Endothelial cell of umbilical vein (primary cell): Measurements from ENCODE around the gene CFTR.

Source experiments
- EZH2 ChIP-seq: IDR thresholded peaks from 2 replicates; pipeline ENCODE4 v1.6.1; 2012; ENCODE audit warnings: borderline replicate concordance, low read depth, mild to moderate bottlenecking, moderate library complexity, low read length, inconsistent platforms; ENCODE audit not compliant: severe bottlenecking
- FOS ChIP-seq: IDR thresholded peaks from 2 replicates; pipeline ENCODE4 v1.6.1; 2011; ENCODE audit warnings: mild to moderate bottlenecking, low read length, moderate library complexity, borderline replicate concordance; ENCODE audit not compliant: insufficient read depth
- GATA2 ChIP-seq: IDR thresholded peaks from 2 replicates; pipeline ENCODE4 v1.7.0; 2011; ENCODE audit warnings: low read depth, mild to moderate bottlenecking, moderate library complexity, mixed read lengths, low read length; ENCODE audit not compliant: insufficient read length, insufficient read depth
- JUN ChIP-seq: IDR thresholded peaks from 2 replicates; pipeline ENCODE4 v1.6.1; 2011; ENCODE audit warnings: borderline replicate concordance, low read depth; ENCODE audit not compliant: insufficient read length, insufficient read depth
- MYC ChIP-seq: IDR thresholded peaks from one replicate; pipeline ENCODE4 v1.6.1; 2011; ENCODE audit warnings: mild to moderate bottlenecking, low read depth, low read length
- POLR2A ChIP-seq: IDR thresholded peaks from 2 replicates; pipeline ENCODE4 v1.6.1; 2012; ENCODE audit warnings: low read depth, mild to moderate bottlenecking, control low read depth, low read length
- POLR2AphosphoS5 ChIP-seq: IDR thresholded peaks from 2 replicates; pipeline ENCODE4 v1.6.1; 2012; ENCODE audit warnings: low read depth, mild to moderate bottlenecking, control low read depth, low read length, moderate library complexity; ENCODE audit not compliant: insufficient read depth
- TF ChIP-seq, protein P1 (sequence below), 2 donors: IDR thresholded peaks; 1 replicate in 1 of 2; 2 replicates in 1 of 2; pipeline ENCODE4 v1.5.1; 2011; ENCODE audit warnings: low read length in 2 of 2, mild to moderate bottlenecking in 2 of 2, moderate library complexity in 2 of 2, control low read depth in 1 of 2, inconsistent platforms in 1 of 2, low read depth in 1 of 2; ENCODE audit not compliant: insufficient read depth in 1 of 2; ENCODE audit errors: extremely low read depth in 1 of 2
- TF ChIP-seq, protein P2 (sequence below): IDR thresholded peaks from 2 replicates; pipeline ENCODE4 v1.6.1; 2011; ENCODE audit not compliant: insufficient read depth, insufficient read length

DNA sequence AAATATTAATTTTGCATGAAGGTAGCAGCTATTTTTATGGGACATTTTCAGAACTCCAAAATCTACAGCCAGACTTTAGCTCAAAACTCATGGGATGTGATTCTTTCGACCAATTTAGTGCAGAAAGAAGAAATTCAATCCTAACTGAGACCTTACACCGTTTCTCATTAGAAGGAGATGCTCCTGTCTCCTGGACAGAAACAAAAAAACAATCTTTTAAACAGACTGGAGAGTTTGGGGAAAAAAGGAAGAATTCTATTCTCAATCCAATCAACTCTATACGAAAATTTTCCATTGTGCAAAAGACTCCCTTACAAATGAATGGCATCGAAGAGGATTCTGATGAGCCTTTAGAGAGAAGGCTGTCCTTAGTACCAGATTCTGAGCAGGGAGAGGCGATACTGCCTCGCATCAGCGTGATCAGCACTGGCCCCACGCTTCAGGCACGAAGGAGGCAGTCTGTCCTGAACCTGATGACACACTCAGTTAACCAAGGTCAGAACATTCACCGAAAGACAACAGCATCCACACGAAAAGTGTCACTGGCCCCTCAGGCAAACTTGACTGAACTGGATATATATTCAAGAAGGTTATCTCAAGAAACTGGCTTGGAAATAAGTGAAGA, 112.3 kb downstream of the CFTR start:
- TF ChIP-seq, protein P1, sequence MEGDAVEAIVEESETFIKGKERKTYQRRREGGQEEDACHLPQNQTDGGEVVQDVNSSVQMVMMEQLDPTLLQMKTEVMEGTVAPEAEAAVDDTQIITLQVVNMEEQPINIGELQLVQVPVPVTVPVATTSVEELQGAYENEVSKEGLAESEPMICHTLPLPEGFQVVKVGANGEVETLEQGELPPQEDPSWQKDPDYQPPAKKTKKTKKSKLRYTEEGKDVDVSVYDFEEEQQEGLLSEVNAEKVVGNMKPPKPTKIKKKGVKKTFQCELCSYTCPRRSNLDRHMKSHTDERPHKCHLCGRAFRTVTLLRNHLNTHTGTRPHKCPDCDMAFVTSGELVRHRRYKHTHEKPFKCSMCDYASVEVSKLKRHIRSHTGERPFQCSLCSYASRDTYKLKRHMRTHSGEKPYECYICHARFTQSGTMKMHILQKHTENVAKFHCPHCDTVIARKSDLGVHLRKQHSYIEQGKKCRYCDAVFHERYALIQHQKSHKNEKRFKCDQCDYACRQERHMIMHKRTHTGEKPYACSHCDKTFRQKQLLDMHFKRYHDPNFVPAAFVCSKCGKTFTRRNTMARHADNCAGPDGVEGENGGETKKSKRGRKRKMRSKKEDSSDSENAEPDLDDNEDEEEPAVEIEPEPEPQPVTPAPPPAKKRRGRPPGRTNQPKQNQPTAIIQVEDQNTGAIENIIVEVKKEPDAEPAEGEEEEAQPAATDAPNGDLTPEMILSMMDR (IDR thresholded peaks at IDR 0.05; ENCODE audit: extremely low read depth in 1 of 2, insufficient read depth in 1 of 2, low read depth in 1 of 2, low read length in 2 of 2) = no peak
- TF ChIP-seq POLR2AphosphoS5 (no peak), EZH2 (no peak), POLR2A (no peak), JUN (no peak), MYC (no peak), GATA2 (no peak), FOS (no peak)
- TF ChIP-seq, protein P2, sequence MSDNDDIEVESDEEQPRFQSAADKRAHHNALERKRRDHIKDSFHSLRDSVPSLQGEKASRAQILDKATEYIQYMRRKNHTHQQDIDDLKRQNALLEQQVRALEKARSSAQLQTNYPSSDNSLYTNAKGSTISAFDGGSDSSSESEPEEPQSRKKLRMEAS = no peak
